WTC11 (cell line): ENCODE measurements around the gene RAD23B. TPM values are rescaled to one million over a fixed set of nuclear protein-coding genes. Genes with fewer than 3 reads are reported as not detected.

Source experiments
- ATAC-seq: fragments of 200-7000 bp; cut with Tn5 transposase; 2 replicates; pipeline ENCODE4 v1.10.0; 2021; ENCODE audit warnings: mild to moderate bottlenecking, moderate library complexity
- CTCF ChIA-PET: fragments of 300-600 bp; sonication (Branson Sonifier 250); formaldehyde crosslinking; loops from one replicate; lab custom pipeline; 2021; ENCODE audit warnings: antibody characterized with exemption; lab: Charles Lee
- POLR2A ChIA-PET: fragments of 350-600 bp; sonication (Branson Sonifier 250); formaldehyde crosslinking; loops from one replicate; lab custom pipeline; 2021; ENCODE audit warnings: antibody characterized with exemption; lab: Charles Lee
- DNase-seq: peaks from one replicate; pipeline ENCODE4 v3.0.0; 2021; ENCODE audit warnings: low spot score
- H3K27ac Mint-ChIP-seq: 2 replicates; pipeline ENCODE4 v1.8.0; 2021; ENCODE audit warnings: mixed read lengths
- H3K27me3 Mint-ChIP-seq: 2 replicates; pipeline ENCODE4 v1.8.0; 2021; ENCODE audit warnings: low read depth, mild to moderate bottlenecking, moderate library complexity, mixed read lengths
- H3K36me3 Mint-ChIP-seq: 2 replicates; pipeline ENCODE4 v1.8.0; 2021; ENCODE audit warnings: mixed read lengths
- H3K4me1 Mint-ChIP-seq: 2 replicates; pipeline ENCODE4 v1.8.0; 2022; ENCODE audit warnings: mixed read lengths
- H3K4me3 Mint-ChIP-seq: 2 replicates; pipeline ENCODE4 v1.8.0; 2021; ENCODE audit warnings: mild to moderate bottlenecking, moderate library complexity, mixed read lengths
- H3K9me3 Mint-ChIP-seq: 2 replicates; pipeline ENCODE4 v1.8.0; 2021; ENCODE audit warnings: mixed read lengths
- CREB1 ChIP-seq: sonication (generic); formaldehyde crosslinking; IDR thresholded peaks from 2 replicates; pipeline ENCODE4 v1.8.0; 2023; ENCODE audit warnings: mild to moderate bottlenecking, missing genetic modification reagents
- E2F4 ChIP-seq: sonication (generic); formaldehyde crosslinking; IDR thresholded peaks from 2 replicates; pipeline ENCODE4 v1.8.1; 2022; ENCODE audit warnings: low read depth, mild to moderate bottlenecking, moderate library complexity, missing genetic modification reagents, borderline replicate concordance
- E2F5 ChIP-seq: sonication (generic); formaldehyde crosslinking; IDR thresholded peaks from 2 replicates; pipeline ENCODE4 v1.8.1; 2022; ENCODE audit warnings: mild to moderate bottlenecking, moderate library complexity, missing genetic modification reagents
- ETV6 ChIP-seq: sonication (generic); formaldehyde crosslinking; IDR thresholded peaks from 2 replicates; pipeline ENCODE4 v1.8.1; 2022; ENCODE audit warnings: mild to moderate bottlenecking, missing genetic modification reagents
- FOXP1 ChIP-seq: sonication (generic); formaldehyde crosslinking; IDR thresholded peaks from 2 replicates; pipeline ENCODE4 v1.8.0; 2022; ENCODE audit warnings: missing genetic modification reagents, mild to moderate bottlenecking, moderate library complexity, borderline replicate concordance
- JAZF1 ChIP-seq: fragments of 250-450 bp; sonication (Bioruptor Pico); IDR thresholded peaks from 2 replicates; pipeline ENCODE4 v1.9.0; 2021; ENCODE audit warnings: moderate library complexity, mild to moderate bottlenecking, inconsistent platforms
- KAT7 ChIP-seq: sonication (generic); formaldehyde crosslinking; IDR thresholded peaks from 2 replicates; pipeline ENCODE4 v1.8.1; 2023; ENCODE audit warnings: missing genetic modification reagents, mild to moderate bottlenecking, borderline replicate concordance
- MAX ChIP-seq: sonication (generic); formaldehyde crosslinking; IDR thresholded peaks from 2 replicates; pipeline ENCODE4 v1.8.0; 2022; ENCODE audit warnings: mild to moderate bottlenecking, missing genetic modification reagents
- TCF7 ChIP-seq: sonication (generic); formaldehyde crosslinking; IDR thresholded peaks from 2 replicates; pipeline ENCODE4 v1.8.0; 2022; ENCODE audit warnings: mild to moderate bottlenecking, low read depth, missing genetic modification reagents, moderate library complexity
- ZBTB21 ChIP-seq: sonication (generic); formaldehyde crosslinking; IDR thresholded peaks from 2 replicates; pipeline ENCODE4 v1.8.1; 2023; ENCODE audit warnings: mild to moderate bottlenecking, missing genetic modification reagents, borderline replicate concordance
- ZNF423 ChIP-seq: fragments of 250-450 bp; sonication (Bioruptor Pico); IDR thresholded peaks from 2 replicates; pipeline ENCODE4 v2.1.2; 2022; ENCODE audit warnings: mild to moderate bottlenecking, moderate library complexity
- ZNF425 ChIP-seq: fragments of 250-450 bp; sonication (Bioruptor Pico); conservative IDR thresholded peaks from 2 replicates; pipeline ENCODE4 v1.9.0; 2021; ENCODE audit warnings: mild to moderate bottlenecking
- ZNF512 ChIP-seq: sonication (generic); formaldehyde crosslinking; IDR thresholded peaks from 2 replicates; pipeline ENCODE4 v1.8.1; 2022; ENCODE audit warnings: missing genetic modification reagents, borderline replicate concordance
- ZSCAN18 ChIP-seq: fragments of 250-450 bp; sonication (Bioruptor Pico); IDR thresholded peaks from 2 replicates; pipeline ENCODE4 v2.1.2; 2022; ENCODE audit warnings: mild to moderate bottlenecking, moderate library complexity
- total RNA-seq: library from RNA; stranded (reverse); gene quantifications from 3 replicates; pipeline ENCODE4 v1.2.3, GENCODE V29; 2021

RAD23B gene
- total RNA-seq, 1 experiment from 2014 or later: 150 TPM

GRCh38 chr9:107242073-107243030 is 40.7 kb upstream of the RAD23B start:
- Mint-ChIP-seq H3K27me3 (no peaks in the 10 kb centered on the region), H3K27ac (no peak overlapping the region), H3K4me1 (peaks cover 52% of the 10 kb centered on the region), H3K4me3 (no peak overlapping the region), H3K9me3 (no peaks in the 10 kb centered on the region), H3K36me3 (no peaks in the 10 kb centered on the region)
- no peak for ATAC-seq
- TF ChIP-seq ETV6 (CRISPR knock-in tag): no peak
- no peak for TF ChIP-seq TCF7 (CRISPR knock-in tag)
- TF ChIP-seq ZNF512 (CRISPR knock-in tag): peak; percentile 85; the same call in 1 of the 2 replicates
- no peak for TF ChIP-seq CREB1
- no peak for TF ChIP-seq FOXP1 (CRISPR knock-in tag)
- ChIA-PET CTCF (no interaction called here), POLR2A (no interaction called here)
- DNase-seq: no peak

- POLR2A ChIA-PET: no interaction called here
- H3K9me3 Mint-ChIP-seq: no peaks in the 10 kb centered on the region
- ATAC-seq: no peak
- H3K4me1 Mint-ChIP-seq: peaks cover 59% of the 10 kb centered on the region
- no peak for TF ChIP-seq E2F4 (CRISPR knock-in tag)
- TF ChIP-seq ZNF423 (CRISPR knock-in tag): no peak
- no peak for TF ChIP-seq E2F5
- no peak for TF ChIP-seq KAT7 (CRISPR knock-in tag)
- no peak for TF ChIP-seq CREB1
- no peak for TF ChIP-seq MAX
- TF ChIP-seq ZBTB21 (CRISPR knock-in tag): no peak
- TF ChIP-seq ZNF425 (CRISPR knock-in tag): no peak
- no peak for TF ChIP-seq JAZF1 (CRISPR knock-in tag)
- TF ChIP-seq ZSCAN18: no peak
- no peak for DNase-seq
- CTCF ChIA-PET: no interaction called here
- H3K27me3 Mint-ChIP-seq: no peaks in the 10 kb centered on the region
- no peak overlapping the region for H3K27ac Mint-ChIP-seq
- H3K36me3 Mint-ChIP-seq: no peaks in the 10 kb centered on the region
- no peak overlapping the region for H3K4me3 Mint-ChIP-seq
Measured at GRCh38 chr9:107243742-107244141, 39.3 kb upstream of the RAD23B start.
